IPS-15b (cell line): ENCODE data around the gene PKN1.

Source experiments
- H3K27me3 ChIP-seq: one replicate; pipeline ENCODE4 v1.6.1; 2013; ENCODE audit warnings: low read length; ENCODE audit not compliant: control insufficient read depth, insufficient read depth
- H3K36me3 ChIP-seq: one replicate; pipeline ENCODE4 v1.6.1; 2013; ENCODE audit warnings: low read length; ENCODE audit not compliant: control insufficient read depth, insufficient read depth
- H3K4me1 ChIP-seq: one replicate; pipeline ENCODE4 v1.6.1; 2013; ENCODE audit warnings: mild to moderate bottlenecking, low read length; ENCODE audit not compliant: control insufficient read depth, insufficient read depth
- H3K4me3 ChIP-seq: one replicate; pipeline ENCODE4 v1.5.1; 2013; ENCODE audit warnings: low read depth, low read length
- H3K9ac ChIP-seq: one replicate; pipeline ENCODE4 v1.6.1; 2013; ENCODE audit warnings: low read depth, mild to moderate bottlenecking, low read length
- H3K9me3 ChIP-seq: one replicate; pipeline ENCODE4 v1.6.1; 2013; ENCODE audit warnings: mild to moderate bottlenecking, low read length; ENCODE audit not compliant: control insufficient read depth, insufficient read depth

PKN1 gene

GRCh38 chr19:14517840-14518505 lies 84.9 kb downstream of the PKN1 start, which contains the start of gene DNAJB1:
DNAJB1 (minus strand) TSS chr19:14518397; CDS start chr19:14518349, 48 bp downstream.
- no peaks in the 10 kb centered on the region for H3K27me3 ChIP-seq
- peaks cover 6% of the 10 kb centered on the region for H3K4me1 ChIP-seq
- no peaks in the 10 kb centered on the region for H3K9me3 ChIP-seq
- peak within 1 kb of the TSS; percentile 86 for H3K4me3 ChIP-seq
- peaks cover 22% of the 10 kb centered on the region for H3K36me3 ChIP-seq
- peak within 1 kb of the TSS; percentile 83 for H3K9ac ChIP-seq

- no peaks in the 10 kb centered on the region for H3K27me3 ChIP-seq
- no peaks in the 10 kb centered on the region for H3K9me3 ChIP-seq
- peaks cover 22% of the 10 kb centered on the region for H3K36me3 ChIP-seq
- peaks cover 6% of the 10 kb centered on the region for H3K4me1 ChIP-seq
- H3K9ac ChIP-seq, result no peak overlapping the region
- H3K4me3 ChIP-seq, result peak overlapping the region; percentile 70
Measured at GRCh38 chr19:14519245-14519859, 86.2 kb downstream of the PKN1 start.

GRCh38 chr19:14519860-14520407 lies 86.8 kb downstream of the PKN1 start:
- Histone ChIP-seq H3K4me1 (peaks cover 6% of the 10 kb centered on the region), H3K4me3 (no peak overlapping the region), H3K9me3 (no peaks in the 10 kb centered on the region), H3K36me3 (peaks cover 17% of the 10 kb centered on the region), H3K27me3 (no peaks in the 10 kb centered on the region), H3K9ac (no peak overlapping the region)

DNA sequence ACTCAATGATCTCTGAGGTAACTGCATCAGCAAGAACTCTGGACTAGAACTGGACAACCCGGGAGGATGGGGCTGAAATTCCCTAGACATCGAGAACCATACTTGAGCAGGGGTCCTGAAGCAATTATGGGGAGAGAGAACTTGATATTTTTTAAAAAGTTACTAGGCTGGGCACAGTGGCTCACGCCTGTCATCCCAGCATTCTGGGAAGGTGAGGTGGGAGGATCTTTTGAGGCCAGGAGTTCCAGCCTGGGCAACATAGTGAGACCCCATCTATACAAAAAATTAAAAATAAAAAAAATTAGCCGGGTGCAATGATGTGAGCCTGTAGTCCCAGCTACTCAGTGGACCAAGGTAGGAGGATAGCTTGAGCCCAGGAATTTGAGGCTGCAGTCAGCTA lies 87.4 kb downstream of the PKN1 start:
- Histone ChIP-seq H3K4me3 (no peak overlapping the region), H3K27me3 (no peaks in the 10 kb centered on the region), H3K4me1 (peaks cover 6% of the 10 kb centered on the region), H3K9ac (no peak overlapping the region), H3K9me3 (no peaks in the 10 kb centered on the region), H3K36me3 (peaks cover 12% of the 10 kb centered on the region)
